ENCODE measurements around the gene CAMTA1.

DNA sequence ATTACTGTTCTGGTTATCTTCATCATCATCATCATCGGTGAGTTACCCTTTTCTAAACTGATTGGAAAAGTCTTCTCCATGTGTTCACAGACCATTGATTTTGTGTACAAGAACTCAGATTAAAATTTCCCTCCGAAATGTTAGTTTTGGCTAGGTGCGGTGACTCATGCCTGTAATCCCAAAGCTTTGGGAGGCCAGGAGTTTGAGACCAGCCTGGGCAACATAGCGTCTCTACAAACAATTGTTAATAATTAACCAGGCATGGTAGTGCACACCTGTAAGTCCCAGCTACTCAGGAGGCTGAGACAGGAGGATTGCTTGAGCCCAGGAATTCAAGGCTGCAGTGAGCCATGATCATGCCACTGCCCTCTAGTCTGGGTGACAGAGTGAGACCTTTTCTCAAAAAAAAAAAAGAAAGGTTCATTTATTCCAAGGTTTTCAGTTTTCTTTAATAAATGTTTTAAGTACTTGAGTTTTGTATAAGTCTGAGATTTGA lies 992.9 kb downstream of the CAMTA1 start:
- TF ChIP-seq, protein P1, sequence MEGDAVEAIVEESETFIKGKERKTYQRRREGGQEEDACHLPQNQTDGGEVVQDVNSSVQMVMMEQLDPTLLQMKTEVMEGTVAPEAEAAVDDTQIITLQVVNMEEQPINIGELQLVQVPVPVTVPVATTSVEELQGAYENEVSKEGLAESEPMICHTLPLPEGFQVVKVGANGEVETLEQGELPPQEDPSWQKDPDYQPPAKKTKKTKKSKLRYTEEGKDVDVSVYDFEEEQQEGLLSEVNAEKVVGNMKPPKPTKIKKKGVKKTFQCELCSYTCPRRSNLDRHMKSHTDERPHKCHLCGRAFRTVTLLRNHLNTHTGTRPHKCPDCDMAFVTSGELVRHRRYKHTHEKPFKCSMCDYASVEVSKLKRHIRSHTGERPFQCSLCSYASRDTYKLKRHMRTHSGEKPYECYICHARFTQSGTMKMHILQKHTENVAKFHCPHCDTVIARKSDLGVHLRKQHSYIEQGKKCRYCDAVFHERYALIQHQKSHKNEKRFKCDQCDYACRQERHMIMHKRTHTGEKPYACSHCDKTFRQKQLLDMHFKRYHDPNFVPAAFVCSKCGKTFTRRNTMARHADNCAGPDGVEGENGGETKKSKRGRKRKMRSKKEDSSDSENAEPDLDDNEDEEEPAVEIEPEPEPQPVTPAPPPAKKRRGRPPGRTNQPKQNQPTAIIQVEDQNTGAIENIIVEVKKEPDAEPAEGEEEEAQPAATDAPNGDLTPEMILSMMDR (IDR thresholded peaks at IDR 0.05): no peak
- TF ChIP-seq POLR2AphosphoS5 (IDR thresholded peaks at IDR 0.05) (no peak), POLR2A (IDR thresholded peaks at IDR 0.05) (no peak), EP300 (IDR thresholded peaks at IDR 0.05) (no peak)

Data from upper lobe of left lung (tissue), 4 donors.